ENCODE data around the gene SIRPA. TPM values are rescaled to one million over a fixed set of nuclear protein-coding genes. Genes with fewer than 3 reads are reported as not detected.

SIRPA gene
- total RNA-seq, 2 experiments from 2014 or later: 0.04 TPM; not detected in 1

DNA sequence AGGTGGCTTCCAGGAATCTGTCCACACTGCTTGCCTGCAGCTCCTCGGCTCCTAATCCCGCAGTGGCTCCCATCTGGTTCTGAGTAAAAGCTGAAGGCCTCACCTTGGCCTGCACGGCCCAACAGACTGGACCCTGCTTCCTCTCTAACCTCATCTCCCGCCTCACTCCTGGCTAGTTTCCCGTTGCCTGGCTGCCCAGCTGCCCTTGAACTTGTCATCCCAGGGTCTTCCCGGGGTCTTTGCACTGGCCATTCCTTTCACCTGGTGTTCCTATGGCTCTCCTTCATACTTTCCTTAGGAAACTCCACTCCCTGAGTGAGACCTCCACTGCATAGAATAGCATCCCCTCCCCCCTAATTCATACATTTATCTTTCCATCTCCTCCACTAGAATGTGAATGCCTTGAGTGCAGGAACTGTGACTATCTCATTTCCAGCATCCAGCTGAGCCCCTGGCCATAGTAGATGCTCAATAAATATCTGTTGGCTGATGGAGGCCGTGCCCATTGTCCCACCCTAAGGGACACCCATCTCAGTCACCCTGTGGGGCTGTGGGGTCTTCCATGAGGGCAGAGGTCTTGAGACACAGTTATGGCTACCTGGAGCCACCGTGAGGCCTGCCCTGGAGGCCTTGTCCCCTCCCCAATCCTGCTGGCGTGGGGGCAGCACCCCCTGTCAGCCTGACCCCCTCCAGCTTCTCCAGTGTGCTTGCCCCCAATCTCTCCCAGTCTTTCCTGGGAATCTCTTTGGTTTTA lies 9.1 kb upstream of the SIRPA start:
- CTCF ChIA-PET: no interaction called here
- POLR2A ChIA-PET: no interaction called here

DNA sequence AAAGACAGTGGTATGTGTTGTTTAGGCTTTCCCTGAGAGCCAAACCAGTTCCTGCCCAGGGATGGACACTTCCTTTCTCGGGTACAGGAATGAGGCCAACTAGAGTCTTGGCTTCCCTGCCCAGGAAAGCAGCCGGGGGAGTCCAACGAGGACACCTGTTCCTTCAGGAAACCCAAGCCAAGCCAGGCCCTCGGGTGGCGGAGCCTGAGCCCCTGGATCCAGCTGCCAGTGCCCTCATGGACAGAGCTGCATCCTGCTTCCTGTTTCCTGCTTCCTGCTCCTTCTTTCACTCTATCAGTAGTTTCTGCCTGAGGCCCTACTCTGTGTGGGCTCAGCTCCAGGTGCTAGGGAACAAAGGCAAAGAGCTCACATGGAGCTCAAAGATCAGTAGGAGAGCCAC lies 7.9 kb upstream of the SIRPA start:
- POLR2A ChIA-PET: no interaction called here
- CTCF ChIA-PET: no interaction called here

DNA sequence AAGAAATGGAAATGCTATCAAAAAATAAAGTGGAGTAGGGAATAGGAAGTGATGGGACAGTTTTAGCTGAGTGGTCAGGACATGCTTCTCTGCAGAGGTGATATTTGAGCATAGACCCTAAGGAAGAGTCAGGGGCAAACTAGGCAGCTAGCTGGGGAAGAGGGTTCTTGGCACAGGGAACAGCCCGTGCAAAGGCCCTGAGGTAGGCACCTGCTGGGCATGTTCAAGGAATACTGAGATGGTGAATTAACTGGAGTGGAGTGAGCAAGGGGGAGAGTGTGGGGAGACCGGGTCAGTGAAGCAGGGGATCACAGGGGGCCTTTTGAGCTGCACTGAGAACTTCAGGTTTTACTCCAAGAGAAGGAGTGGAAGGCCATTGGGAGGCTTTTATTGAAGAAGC lies 7.5 kb upstream of the SIRPA start:
- ChIA-PET POLR2A (no interaction called here), CTCF (no interaction called here)

DNA sequence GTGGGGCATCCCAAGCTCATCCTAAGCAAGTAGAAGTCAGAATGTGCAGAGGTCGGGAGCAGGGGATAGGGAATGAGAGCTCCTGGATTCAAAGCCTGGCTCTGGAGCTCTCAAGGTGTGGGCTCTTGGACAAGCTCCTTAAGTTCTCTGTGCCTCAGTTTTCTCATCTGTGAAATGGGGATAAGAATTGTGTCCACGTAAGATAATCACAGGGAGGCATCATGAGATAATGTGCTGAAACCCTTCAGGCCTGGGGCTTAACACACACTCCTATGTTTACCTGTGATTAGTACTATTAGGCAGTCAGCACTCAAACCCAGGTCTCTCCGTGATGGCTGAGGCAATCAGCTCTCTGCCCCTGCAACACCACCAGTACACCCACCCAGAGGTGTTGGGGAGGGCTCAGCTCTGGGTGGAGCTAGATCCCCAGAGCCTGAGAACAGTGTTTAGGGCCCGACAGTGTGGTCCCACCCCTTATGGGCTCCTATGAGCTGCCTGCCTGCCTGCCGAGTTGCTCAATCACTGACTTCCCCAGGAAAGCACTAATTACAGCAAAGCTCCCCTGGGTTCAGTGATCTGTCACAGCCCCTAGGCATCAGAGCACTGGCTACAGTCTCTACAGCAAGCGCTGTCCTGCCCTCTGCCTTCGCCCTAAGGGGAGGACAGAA lies 6.3 kb upstream of the SIRPA start:
- CTCF ChIA-PET: no interaction called here
- POLR2A ChIA-PET: no interaction called here

DNA sequence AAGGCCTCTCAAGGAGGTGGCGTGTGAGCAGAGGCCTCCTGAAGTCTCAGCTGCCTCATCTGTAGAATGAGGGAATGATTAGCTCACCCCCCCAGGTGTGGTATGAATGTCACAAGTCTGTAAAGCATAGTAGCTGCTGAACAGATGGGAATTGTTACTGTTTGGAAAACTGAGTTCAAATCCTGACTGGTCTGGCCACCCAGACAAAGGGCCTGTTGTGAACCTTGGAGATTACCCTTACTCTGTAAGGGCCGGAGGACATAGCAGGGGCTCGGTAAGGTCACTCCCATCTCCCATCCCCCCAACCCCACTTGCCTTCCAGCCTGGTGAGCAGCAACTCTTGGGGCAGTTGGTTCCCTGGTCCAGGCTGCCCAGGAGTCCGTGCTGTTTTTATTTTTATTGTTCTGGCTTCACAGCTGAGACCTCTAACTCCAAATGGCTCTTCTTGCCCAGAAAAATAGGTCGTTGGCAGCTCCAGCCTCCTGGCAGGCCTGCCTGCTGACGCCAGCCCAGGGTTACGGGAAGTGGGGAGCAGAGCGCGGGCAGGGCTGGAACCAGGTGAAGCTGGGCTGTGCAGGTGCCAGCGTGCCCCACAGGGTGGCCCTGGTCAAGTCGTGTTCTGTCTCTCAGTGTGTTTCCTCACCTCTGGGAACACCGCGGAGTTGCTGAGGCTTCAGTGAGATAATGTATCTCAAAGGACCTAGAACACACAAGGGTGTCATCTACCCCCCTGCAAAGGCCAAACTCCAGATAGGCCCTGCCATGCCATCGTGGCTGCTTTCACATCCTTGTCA lies 4.5 kb upstream of the SIRPA start:
- ChIA-PET POLR2A (no interaction called here), CTCF (no interaction called here)

DNA sequence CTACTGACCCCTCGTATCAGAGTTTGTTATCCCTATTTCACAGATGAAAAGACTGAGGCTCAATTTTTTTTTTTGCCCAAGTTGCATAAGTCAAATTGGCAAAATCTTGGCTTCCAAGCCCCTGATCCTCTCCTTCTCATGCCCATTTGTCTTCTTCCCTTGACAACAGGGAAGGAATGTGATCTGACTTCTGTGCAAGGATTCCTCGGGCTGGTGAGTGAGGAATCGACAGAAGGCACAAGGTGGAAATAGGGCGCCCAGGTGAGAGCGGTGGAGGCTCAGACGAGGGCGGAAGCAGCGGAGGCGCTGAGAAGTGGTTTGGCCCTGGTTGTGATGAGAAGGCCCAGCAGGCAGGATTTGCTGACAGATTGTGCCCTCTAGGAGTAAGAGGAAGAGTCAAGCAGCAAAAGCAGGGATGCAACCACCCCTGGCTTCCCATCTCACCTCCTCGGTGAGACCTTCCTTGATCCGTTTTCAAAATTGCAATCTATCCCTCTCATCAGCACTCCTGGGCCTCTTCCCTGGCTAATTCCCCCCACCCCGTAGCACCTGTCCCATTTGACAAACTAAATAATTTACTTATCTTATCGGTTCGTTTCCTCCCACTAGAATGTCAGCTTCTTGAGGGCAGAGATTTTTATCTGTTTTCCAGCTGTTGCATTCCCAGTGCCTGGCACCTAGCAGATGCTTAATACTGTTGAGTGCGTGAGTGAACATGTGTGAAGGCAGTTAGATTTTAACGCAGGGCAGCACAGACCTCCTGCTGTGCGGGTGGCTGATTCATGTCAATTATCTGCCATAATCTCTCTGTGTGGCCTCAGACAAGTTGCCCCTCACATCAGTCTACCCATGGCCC lies 3.7 kb upstream of the SIRPA start:
- ChIA-PET CTCF (no interaction called here), POLR2A (no interaction called here)

DNA sequence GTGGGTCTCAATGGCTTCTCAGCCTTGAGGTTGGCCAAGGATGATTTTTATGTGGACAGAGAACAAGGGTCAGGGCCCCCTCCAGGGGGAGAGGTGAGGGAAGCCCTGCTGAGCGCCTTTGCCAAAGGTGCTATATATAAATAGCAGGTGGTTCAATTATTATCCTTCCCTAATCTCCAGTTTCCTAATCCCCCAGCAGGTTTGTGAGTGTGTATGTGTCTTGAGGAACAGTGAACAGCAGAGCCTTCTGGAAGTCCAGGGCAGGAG lies 3.2 kb upstream of the SIRPA start:
- CTCF ChIA-PET: no interaction called here
- POLR2A ChIA-PET: no interaction called here

DNA sequence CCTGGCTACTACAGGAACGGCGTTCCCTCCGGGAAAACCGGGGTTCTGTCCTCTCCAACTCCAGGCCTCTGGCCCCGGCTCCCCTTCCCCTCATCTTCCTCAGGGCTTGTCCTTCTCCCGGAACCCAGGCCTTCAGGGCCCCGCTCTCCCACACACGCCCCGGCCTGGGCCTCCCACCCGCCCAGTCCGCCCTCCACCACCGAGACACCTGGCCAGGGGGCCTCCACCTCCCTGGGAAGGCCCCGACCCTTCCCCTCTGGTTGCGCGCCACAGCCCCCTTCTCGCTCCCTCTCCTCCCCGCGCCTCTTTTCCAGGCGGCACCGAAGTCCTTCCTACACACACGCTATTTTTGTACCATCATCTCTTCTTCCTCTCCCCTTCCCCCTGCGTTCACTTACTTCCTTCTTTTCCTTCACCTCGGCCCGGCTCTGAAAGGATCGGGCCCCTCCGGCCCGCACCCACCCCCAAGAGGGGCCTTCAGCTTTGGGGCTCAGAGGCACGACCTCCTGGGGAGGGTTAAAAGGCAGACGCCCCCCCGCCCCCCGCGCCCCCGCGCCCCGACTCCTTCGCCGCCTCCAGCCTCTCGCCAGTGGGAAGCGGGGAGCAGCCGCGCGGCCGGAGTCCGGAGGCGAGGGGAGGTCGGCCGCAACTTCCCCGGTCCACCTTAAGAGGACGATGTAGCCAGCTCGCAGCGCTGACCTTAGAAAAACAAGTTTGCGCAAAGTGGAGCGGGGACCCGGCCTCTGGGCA lies 1.3 kb upstream of the SIRPA start:
- ChIA-PET POLR2A (no interaction called here), CTCF (no interaction called here)

DNA sequence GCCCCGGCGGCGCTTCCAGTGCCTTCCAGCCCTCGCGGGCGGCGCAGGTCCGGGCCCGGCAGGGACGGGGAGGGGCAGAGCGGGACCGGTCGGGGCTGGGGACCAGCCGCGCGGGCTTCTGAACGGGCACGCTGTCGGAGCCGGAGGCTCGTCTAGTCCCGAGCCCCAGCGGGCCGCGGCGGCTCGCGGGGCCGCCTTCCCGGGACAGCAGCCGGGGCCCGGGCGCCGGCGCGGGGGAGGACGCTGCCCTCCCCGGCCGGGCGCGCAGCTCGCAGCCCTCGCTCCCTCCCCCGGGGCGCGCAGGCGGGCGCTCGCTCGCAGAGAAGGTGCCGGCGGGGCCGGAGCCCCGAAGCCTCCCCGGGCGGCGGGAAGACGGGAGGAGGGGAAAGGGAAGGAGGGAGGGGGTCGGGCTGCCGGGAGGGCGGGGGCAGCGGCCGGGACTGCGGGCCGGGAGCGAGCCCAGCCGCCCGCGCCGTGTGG lies 696 bp upstream of the SIRPA start:
- ChIA-PET CTCF (no interaction called here), POLR2A (no interaction called here)

DNA sequence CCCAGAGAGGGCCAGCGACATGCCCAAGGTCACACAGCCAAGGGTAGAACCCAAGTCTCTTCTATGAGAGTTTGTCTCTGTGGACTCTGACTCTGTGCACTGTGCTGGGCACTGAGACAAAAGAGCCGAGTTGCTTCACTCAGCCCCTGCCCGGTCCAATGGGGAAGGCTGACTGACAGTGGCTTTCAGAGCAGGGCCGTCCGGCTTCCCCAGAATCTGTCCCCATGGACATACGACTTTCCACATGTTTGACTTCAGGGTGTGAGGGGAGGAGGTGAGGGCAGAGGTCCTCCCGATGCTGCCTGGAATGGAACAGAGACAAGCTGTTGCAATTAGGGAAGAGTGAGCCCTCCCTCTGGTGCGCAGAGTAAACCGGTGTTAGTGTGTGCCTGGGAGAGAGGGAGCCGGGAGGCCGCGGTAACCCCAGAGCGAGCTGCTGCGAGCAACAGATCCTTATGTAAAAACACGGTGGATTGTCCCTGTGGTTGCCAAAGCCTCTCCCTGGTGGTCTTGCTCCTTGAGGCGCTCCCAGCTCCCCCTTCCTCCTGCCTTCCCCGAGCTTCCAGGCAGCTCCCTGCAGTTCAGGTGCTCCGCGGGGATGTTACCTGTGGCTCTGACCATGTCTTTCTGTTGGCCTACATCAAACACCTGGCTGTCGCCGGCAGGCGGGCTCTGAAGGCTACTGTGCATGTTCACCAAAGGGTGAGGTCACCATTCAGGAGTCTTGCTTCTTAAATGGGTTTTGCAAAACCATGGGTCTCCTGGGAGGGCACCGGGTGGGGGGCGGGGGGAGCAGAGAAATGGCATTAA lies 672 bp downstream of the SIRPA start:
- ChIA-PET POLR2A (no interaction called here), CTCF (no interaction called here)

DNA sequence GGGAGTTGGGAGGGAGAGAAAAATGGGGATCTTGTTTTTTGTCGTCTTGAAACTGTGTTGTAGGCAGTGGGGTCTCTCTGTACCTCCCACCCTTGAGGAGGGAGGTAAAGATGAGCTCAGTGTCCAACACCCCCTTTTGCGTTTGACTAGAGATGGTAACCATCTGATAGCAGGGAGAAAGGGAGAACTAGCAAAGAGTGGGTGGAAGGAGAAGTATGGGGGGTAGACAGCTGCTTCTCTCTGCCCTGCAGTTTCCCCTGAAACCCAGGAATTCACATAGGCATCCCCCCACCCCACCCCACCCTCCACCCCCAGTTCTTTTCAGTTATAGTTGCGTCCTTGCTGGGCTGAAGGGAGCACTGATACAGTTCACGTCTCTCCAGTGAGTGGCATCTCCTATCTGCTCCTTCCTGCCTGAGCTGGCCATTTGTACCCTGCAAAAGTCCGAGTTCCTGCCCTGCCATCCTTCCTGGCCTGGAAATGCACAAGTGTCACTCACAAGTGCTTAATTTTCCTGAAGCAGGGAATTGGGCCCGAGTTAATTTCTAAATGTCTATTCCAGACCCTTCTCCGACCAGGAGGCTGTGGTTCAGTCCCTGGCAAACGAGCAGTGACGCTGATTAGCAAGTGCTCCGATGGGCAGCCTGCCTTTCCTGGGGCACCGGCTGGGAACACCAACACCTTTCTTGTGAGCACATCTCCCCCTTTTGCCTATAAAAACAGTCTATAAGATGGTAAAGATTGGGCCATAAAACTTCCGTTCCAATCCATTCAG lies 1.5 kb downstream of the SIRPA start:
- CTCF ChIA-PET: no interaction called here

DNA sequence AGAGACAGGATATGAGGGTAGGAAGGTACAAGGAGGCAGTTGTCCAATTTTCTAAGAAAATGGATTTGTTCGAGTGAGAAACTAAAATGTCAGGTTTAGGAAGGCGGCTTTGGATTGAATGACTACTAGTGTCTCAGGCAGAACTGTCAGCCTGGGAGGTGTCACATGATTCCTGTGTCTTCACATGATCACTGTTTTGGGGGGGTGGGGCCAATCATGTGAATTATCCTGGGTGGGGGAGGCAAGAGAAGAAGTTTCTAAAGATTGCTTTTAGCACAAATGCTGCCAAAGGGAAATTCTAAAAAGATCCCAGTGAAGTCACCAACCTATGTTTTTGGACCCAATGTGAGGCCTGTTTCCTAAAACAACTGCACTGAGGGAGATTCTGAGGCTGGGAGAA lies 2.3 kb downstream of the SIRPA start:
- ChIA-PET CTCF (no interaction called here), POLR2A (no interaction called here)

More for the DNA sequence above, 1.5 kb downstream of the SIRPA start:
- POLR2A ChIA-PET: no interaction called here

DNA sequence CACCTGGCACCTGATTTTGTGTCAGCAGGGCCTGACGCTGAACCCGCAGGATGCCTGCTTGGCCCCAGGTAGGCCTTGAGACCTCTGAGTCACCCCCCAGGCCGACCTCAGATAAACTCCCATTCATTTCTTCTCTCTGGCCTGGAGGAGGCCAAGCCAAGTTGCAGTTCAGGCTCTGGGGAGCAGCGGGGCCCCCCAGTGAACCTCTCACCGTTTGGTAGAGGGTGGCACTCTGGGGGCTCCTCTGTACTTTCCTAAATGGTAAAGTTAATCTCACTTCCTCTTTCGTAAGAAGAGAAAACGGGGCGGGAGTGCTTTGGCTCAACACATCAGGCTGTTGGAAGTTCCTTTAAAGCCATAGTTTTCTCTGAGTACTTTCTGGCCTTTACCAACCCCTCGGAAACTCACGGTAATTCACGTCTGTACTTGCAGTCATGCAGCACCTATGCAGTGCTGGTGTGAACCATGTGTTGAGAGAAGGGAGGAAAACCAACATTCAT lies 2.8 kb downstream of the SIRPA start:
- CTCF ChIA-PET: no interaction called here
- POLR2A ChIA-PET: no interaction called here

DNA sequence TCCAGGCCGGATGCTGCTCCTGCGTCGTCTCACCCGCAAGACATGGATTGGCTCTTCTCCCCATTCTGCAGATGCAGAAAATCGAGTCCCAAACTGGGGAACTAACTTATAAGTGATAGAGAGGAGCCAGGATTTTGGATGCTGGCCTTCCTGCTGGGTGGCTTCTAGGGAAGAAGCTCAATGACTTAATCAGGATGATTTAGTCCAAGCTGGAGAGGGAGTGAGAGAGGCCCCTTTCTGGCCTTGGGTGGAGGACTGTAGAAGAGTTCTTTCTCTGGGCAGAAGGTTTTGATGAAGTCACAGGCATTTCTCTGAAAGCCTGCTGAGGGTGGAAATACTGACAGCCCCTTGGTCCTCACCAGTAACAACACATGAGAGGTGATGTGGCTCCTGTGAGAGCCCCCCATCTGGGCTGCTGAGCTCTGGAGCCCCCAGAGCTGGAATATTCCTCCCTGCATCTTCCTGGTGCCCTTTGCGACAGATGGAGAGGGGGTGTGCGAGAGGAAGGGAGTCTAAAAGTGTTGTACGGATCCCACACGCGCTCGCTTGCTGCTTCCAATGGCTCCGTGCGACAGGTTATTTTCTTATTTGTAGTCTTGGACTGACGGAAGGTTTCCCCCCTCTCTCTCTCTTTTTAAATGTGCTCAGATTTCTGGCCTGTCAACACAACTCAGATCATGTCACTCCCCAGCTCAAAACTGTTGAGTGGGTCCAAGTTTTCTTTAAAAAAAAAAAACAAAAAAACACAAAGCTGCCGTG lies 3.5 kb downstream of the SIRPA start:
- ChIA-PET CTCF (no interaction called here), POLR2A (no interaction called here)

DNA sequence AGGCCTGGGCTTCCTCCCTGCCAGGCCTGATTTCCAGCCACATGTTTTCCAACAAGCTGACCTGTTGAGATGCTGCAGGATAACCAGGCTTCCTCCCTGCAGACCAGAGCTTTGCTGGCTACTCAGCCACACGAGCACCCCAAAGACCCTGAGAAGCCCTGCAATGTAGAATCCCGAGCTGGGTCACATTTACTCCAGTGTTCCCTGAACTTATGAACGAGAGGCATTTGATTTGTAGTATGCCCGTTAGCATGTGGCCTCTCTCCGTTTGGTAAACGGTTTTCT lies 4.0 kb downstream of the SIRPA start:
- ChIA-PET CTCF (no interaction called here), POLR2A (no interaction called here)

DNA sequence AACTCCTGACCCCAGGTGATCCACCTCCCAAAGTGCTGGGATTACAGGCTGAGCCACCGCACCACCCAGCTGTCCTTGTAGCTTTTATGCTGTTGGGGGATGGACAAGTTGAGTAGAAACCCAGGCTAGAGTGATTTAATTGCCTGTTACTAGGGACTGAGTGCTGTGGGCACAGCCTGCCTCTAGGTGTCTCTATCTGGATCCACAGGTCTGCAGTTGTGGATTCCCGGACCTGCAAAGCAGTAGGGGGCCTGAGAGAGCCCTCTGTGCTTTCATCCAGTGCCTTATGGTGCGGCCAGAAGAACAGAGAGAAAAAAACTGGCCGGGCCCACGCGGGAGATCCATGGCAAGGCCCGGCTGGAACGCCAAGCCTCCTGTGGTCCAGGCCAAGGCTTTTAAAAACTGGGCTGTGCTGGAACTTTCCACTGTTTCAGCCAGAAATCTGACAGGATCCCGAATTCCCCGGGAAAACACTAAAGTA lies 5.2 kb downstream of the SIRPA start:
- CTCF ChIA-PET: no interaction called here

DNA sequence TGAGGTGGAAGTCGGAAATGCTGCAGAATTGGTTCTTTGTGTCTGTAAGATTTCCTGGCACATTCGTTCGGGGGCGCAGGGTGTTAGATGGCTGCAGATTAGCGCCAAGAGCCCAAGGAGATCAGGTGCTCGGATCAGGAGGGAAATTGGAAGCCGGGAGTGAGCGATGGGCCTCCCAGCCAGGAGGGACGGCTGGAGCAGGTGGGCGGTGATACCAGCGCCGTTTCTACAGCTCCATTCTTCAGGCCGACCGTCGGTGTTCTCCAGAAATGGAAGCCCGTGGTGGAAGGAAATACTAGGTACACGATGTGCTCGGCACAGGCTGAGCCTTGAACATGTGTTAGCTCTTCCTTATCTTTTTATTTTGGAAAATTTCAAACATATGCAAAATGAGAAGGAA lies 6.5 kb downstream of the SIRPA start:
- ChIA-PET POLR2A (no interaction called here), CTCF (no interaction called here)

More for the DNA sequence above, 5.2 kb downstream of the SIRPA start:
- POLR2A ChIA-PET: no interaction called here

DNA sequence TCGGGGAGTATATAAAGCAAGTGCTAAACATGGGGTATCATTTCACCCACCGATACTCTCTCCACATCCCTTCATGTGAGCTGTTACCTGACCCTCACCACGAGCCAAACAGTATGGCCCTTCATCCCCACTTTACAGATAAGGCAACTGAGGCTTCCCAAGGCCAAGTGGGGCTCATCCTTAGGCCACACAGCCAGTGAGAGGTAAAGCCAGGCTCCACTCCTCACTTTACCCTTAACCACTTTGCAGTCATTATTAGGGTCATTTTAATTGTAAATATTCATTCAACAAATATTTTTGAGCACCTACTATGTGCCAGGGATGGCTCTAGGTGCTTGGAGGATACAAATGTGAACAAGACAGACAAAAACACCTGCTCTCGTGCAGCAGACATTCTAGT lies 7.0 kb downstream of the SIRPA start:
- POLR2A ChIA-PET: no interaction called here
- CTCF ChIA-PET: no interaction called here

All from activated CD8-positive, alpha-beta memory T cell treated with anti-CD3 and anti-CD28 coated beads for 36 hours (primary cell).